Measurements from ENCODE around the gene DOCK1.
"Not testable (repeated sequence)": the region's sequence is repeated elsewhere in the genome, so short reads cannot be mapped to it uniquely, and the experiment has no call there.

DOCK1 gene

GRCh38 chr10:126892226-126893175, 12.7 kb upstream of the DOCK1 start:
- no peak for TF ChIP-seq CTCF (conservative IDR thresholded peaks at IDR 0.05; ENCODE audit: low read depth, low read length)
- peak; percentile 29 for DNase-seq (ENCODE audit: low read depth)
- H3K4me3 ChIP-seq (ENCODE audit: low read depth, low read length) = no peak overlapping the region

GRCh38 chr10:126893206-126893605, 12.0 kb upstream of the DOCK1 start:
- TF ChIP-seq CTCF (conservative IDR thresholded peaks at IDR 0.05; ENCODE audit: low read depth, low read length) = no peak
- H3K4me3 ChIP-seq (ENCODE audit: low read depth, low read length) = no peak overlapping the region
- no peak for DNase-seq (ENCODE audit: low read depth)

- no peak for TF ChIP-seq CTCF (conservative IDR thresholded peaks at IDR 0.05; ENCODE audit: low read depth, low read length)
- DNase-seq (ENCODE audit: low read depth) = no peak
- no peak overlapping the region for H3K4me3 ChIP-seq (ENCODE audit: low read depth, low read length)
Measured at GRCh38 chr10:126893841-126894240, 11.4 kb upstream of the DOCK1 start.

- TF ChIP-seq CTCF (conservative IDR thresholded peaks at IDR 0.05; ENCODE audit: low read depth, low read length) = no peak
- no peak for DNase-seq (ENCODE audit: low read depth)
- no peak overlapping the region for H3K4me3 ChIP-seq (ENCODE audit: low read depth, low read length)
Measured at GRCh38 chr10:126895214-126895781, 9.9 kb upstream of the DOCK1 start.

- H3K4me3 ChIP-seq (ENCODE audit: low read depth, low read length) = no peak overlapping the region
- DNase-seq (ENCODE audit: low read depth) = no peak
- TF ChIP-seq CTCF (conservative IDR thresholded peaks at IDR 0.05; ENCODE audit: low read depth, low read length) = no peak
Measured at GRCh38 chr10:126898460-126898859, 6.8 kb upstream of the DOCK1 start.

GRCh38 chr10:126899529-126899928, 5.7 kb upstream of the DOCK1 start:
- H3K4me3 ChIP-seq (ENCODE audit: low read depth, low read length); DNase-seq (ENCODE audit: low read depth): not testable (repeated sequence)

GRCh38 chr10:126902157-126902556, 3.1 kb upstream of the DOCK1 start:
- peak; percentile 56 for TF ChIP-seq CTCF (conservative IDR thresholded peaks at IDR 0.05; ENCODE audit: low read depth, low read length)
- no peak overlapping the region for H3K4me3 ChIP-seq (ENCODE audit: low read depth, low read length)
- peak; percentile 85 for DNase-seq (ENCODE audit: low read depth)

Measured in choroid plexus epithelial cell (primary cell).